Measurements from ENCODE around the gene ZCCHC24.

Gene ZCCHC24

GRCh38 chr10:79378383-79378646 is 67.1 kb downstream of the ZCCHC24 start:
- no peaks in the 10 kb centered on the region for H3K36me3 ChIP-seq (ENCODE audit: control insufficient read depth, insufficient read depth, low read length)
- H3K4me1 ChIP-seq (ENCODE audit: control insufficient read depth, insufficient read depth, low read length) = peaks cover 39% of the 10 kb centered on the region
- no peaks in the 10 kb centered on the region for H3K9me3 ChIP-seq (ENCODE audit: control insufficient read depth, low read length)
- H3K9ac ChIP-seq (ENCODE audit: low read length) = no peak overlapping the region
- H3K4me3 ChIP-seq (ENCODE audit: low read length) = no peak overlapping the region
- H3K27me3 ChIP-seq (ENCODE audit: control insufficient read depth, insufficient read depth, low read length) = no peaks in the 10 kb centered on the region

- Histone ChIP-seq H3K4me3 (ENCODE audit: low read length) (no peak overlapping the region), H3K9me3 (ENCODE audit: control insufficient read depth, low read length) (no peaks in the 10 kb centered on the region), H3K4me1 (ENCODE audit: control insufficient read depth, insufficient read depth, low read length) (peaks cover 39% of the 10 kb centered on the region), H3K27me3 (ENCODE audit: control insufficient read depth, insufficient read depth, low read length) (no peaks in the 10 kb centered on the region), H3K36me3 (ENCODE audit: control insufficient read depth, insufficient read depth, low read length) (no peaks in the 10 kb centered on the region), H3K9ac (ENCODE audit: low read length) (no peak overlapping the region)
Measured at GRCh38 chr10:79377557-79378382, 67.7 kb downstream of the ZCCHC24 start.

GRCh38 chr10:79376751-79377556 is 68.5 kb downstream of the ZCCHC24 start:
- Histone ChIP-seq H3K27me3 (ENCODE audit: control insufficient read depth, insufficient read depth, low read length) (no peaks in the 10 kb centered on the region), H3K4me3 (ENCODE audit: low read length) (no peak overlapping the region), H3K9me3 (ENCODE audit: control insufficient read depth, low read length) (no peaks in the 10 kb centered on the region), H3K9ac (ENCODE audit: low read length) (no peak overlapping the region), H3K4me1 (ENCODE audit: control insufficient read depth, insufficient read depth, low read length) (peaks cover 34% of the 10 kb centered on the region), H3K36me3 (ENCODE audit: control insufficient read depth, insufficient read depth, low read length) (no peaks in the 10 kb centered on the region)

- Histone ChIP-seq H3K4me1 (ENCODE audit: control insufficient read depth, insufficient read depth, low read length) (peaks cover 30% of the 10 kb centered on the region), H3K27me3 (ENCODE audit: control insufficient read depth, insufficient read depth, low read length) (no peaks in the 10 kb centered on the region), H3K36me3 (ENCODE audit: control insufficient read depth, insufficient read depth, low read length) (no peaks in the 10 kb centered on the region), H3K9me3 (ENCODE audit: control insufficient read depth, low read length) (no peaks in the 10 kb centered on the region), H3K4me3 (ENCODE audit: low read length) (no peak overlapping the region), H3K9ac (ENCODE audit: low read length) (no peak overlapping the region)
Measured at GRCh38 chr10:79376078-79376628, 69.3 kb downstream of the ZCCHC24 start.

- Histone ChIP-seq H3K36me3 (ENCODE audit: control insufficient read depth, insufficient read depth, low read length) (no peaks in the 10 kb centered on the region), H3K9ac (ENCODE audit: low read length) (no peak overlapping the region), H3K4me1 (ENCODE audit: control insufficient read depth, insufficient read depth, low read length) (peaks cover 24% of the 10 kb centered on the region), H3K4me3 (ENCODE audit: low read length) (no peak overlapping the region), H3K27me3 (ENCODE audit: control insufficient read depth, insufficient read depth, low read length) (no peaks in the 10 kb centered on the region), H3K9me3 (ENCODE audit: control insufficient read depth, low read length) (no peaks in the 10 kb centered on the region)
Measured at GRCh38 chr10:79375321-79376077, 69.9 kb downstream of the ZCCHC24 start.

GRCh38 chr10:79374312-79375191 is 70.9 kb downstream of the ZCCHC24 start:
- Histone ChIP-seq H3K4me1 (ENCODE audit: control insufficient read depth, insufficient read depth, low read length) (peaks cover 15% of the 10 kb centered on the region), H3K36me3 (ENCODE audit: control insufficient read depth, insufficient read depth, low read length) (no peaks in the 10 kb centered on the region), H3K9me3 (ENCODE audit: control insufficient read depth, low read length) (no peaks in the 10 kb centered on the region), H3K9ac (ENCODE audit: low read length) (no peak overlapping the region), H3K27me3 (ENCODE audit: control insufficient read depth, insufficient read depth, low read length) (no peaks in the 10 kb centered on the region), H3K4me3 (ENCODE audit: low read length) (no peak overlapping the region)

- Histone ChIP-seq H3K9me3 (ENCODE audit: control insufficient read depth, low read length) (no peaks in the 10 kb centered on the region), H3K9ac (ENCODE audit: low read length) (no peak overlapping the region)
Measured at GRCh38 chr10:79372871-79373270, 72.6 kb downstream of the ZCCHC24 start.

GRCh38 chr10:79367426-79368189 is 77.8 kb downstream of the ZCCHC24 start:
- H3K4me1 ChIP-seq (ENCODE audit: control insufficient read depth, insufficient read depth, low read length) = no peaks in the 10 kb centered on the region
- no peak overlapping the region for H3K9ac ChIP-seq (ENCODE audit: low read length)
- no peak overlapping the region for H3K4me3 ChIP-seq (ENCODE audit: low read length)
- H3K27me3 ChIP-seq (ENCODE audit: control insufficient read depth, insufficient read depth, low read length) = no peaks in the 10 kb centered on the region
- H3K36me3 ChIP-seq (ENCODE audit: control insufficient read depth, insufficient read depth, low read length) = no peaks in the 10 kb centered on the region
- H3K9me3 ChIP-seq (ENCODE audit: control insufficient read depth, low read length) = no peaks in the 10 kb centered on the region

More at GRCh38 chr10:79372871-79373270, 72.6 kb downstream of the ZCCHC24 start:
- peaks cover 15% of the 10 kb centered on the region for H3K4me1 ChIP-seq (ENCODE audit: control insufficient read depth, insufficient read depth, low read length)
- H3K36me3 ChIP-seq (ENCODE audit: control insufficient read depth, insufficient read depth, low read length) = no peaks in the 10 kb centered on the region
- H3K4me3 ChIP-seq (ENCODE audit: low read length) = no peak overlapping the region
- H3K27me3 ChIP-seq (ENCODE audit: control insufficient read depth, insufficient read depth, low read length) = no peaks in the 10 kb centered on the region

GRCh38 chr10:79361726-79362397 is 83.6 kb downstream of the ZCCHC24 start:
- Histone ChIP-seq H3K9ac (ENCODE audit: low read length) (no peak overlapping the region), H3K27me3 (ENCODE audit: control insufficient read depth, insufficient read depth, low read length) (no peaks in the 10 kb centered on the region), H3K36me3 (ENCODE audit: control insufficient read depth, insufficient read depth, low read length) (no peaks in the 10 kb centered on the region), H3K4me1 (ENCODE audit: control insufficient read depth, insufficient read depth, low read length) (peaks cover 29% of the 10 kb centered on the region), H3K4me3 (ENCODE audit: low read length) (no peak overlapping the region), H3K9me3 (ENCODE audit: control insufficient read depth, low read length) (no peaks in the 10 kb centered on the region)

GRCh38 chr10:79360499-79361342 is 84.7 kb downstream of the ZCCHC24 start:
- Histone ChIP-seq H3K9ac (ENCODE audit: low read length) (no peak overlapping the region), H3K9me3 (ENCODE audit: control insufficient read depth, low read length) (no peaks in the 10 kb centered on the region), H3K27me3 (ENCODE audit: control insufficient read depth, insufficient read depth, low read length) (no peaks in the 10 kb centered on the region), H3K4me3 (ENCODE audit: low read length) (no peak overlapping the region), H3K36me3 (ENCODE audit: control insufficient read depth, insufficient read depth, low read length) (no peaks in the 10 kb centered on the region), H3K4me1 (ENCODE audit: control insufficient read depth, insufficient read depth, low read length) (peaks cover 34% of the 10 kb centered on the region)
